ENCODE measurements around the gene MRPL1.
"Not testable (repeated sequence)": the region's sequence is repeated elsewhere in the genome, so short reads cannot be mapped to it uniquely, and the experiment has no call there.

Gene MRPL1

GRCh38 chr4:77852892-77853495 is 9.6 kb upstream of the MRPL1 start:
- peak; percentile 53 for DNase-seq

DNA sequence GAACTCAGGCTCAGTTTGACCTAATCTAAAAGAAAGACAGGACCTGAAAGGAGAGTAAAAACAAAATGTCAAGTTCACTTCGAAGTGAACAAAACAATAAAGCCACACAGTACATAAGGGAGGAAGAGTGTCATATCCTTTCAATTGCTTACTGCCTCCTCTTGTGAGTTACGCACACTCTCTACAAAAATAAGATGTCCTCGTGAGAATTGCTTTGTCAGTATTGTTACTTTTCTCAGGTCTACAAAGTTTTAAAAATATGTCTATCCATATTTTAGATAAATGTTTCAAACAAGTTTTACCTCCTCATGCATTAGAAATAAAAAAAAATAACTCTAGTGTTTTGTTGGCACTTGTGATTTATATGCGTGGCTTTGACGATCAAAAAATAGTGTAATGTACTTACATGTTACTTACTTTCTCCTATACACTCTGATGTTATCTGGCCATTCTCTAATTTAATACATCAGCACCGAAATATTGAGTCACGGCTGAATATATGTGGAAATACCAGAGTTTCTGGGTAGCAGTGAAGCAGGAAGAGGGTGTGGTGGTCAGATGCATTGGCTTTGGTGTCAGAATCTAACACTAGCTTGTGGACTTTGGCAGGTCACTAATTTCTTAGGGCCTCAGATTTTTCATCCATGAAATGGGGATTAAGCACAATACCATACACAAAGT is 8.1 kb upstream of the MRPL1 start:
- DNase-seq = no peak

DNA sequence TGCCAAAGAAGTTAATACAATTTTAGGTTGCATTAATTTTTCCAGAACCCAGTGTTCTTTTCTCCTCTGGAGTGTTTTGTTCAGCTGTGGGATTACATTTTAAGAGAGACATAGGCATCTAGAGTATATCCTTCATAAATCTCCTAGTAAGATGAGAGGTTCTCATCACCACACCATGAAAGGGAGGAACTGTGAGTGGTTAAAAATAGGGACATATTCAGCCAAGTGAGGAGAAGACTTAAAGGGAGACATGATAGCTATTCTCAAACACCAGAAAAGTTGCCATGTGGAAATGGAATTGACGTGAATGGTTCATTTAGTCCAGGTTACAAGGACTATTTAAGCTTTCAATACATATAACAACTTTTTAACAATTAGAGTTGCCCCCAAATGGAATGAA is 6.5 kb upstream of the MRPL1 start:
- DNase-seq = no peak

DNA sequence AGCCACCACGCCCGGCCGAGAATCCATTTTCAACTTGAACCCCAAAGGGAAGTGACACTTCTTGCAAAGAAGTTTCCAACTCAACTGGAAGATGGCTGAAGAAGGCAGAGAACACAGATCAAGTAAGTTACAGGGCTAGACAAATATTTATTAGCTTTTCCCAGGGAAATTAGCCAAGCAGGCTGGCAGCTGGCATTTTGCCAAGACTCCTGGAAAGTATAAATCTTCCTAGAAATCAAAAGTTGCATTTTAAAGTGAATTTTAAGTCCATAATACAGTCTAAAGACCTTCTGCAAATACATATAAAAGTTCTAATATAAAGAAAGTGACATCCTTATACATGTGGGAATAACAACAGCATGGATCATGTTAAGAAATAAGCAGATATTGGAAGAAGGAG is 3.4 kb upstream of the MRPL1 start:
- no peak for DNase-seq

DNA sequence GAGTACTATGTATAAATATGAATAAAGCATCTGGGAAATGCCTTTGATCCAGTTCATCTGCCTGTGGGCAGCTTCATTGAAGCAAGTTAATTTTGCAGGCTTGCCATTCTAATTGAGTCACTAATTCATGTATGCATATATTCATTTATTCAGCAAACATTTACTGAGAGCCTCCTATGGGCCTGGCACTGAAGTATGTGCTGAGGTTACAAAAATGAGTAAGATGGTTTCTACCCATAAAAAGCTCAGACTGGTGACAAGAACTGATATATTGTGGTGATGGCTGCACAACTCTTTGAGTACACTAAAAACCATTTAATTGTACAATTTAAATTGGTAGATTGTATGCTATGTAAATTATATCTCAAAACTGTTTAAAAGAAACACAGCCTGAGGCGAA is 1.1 kb upstream of the MRPL1 start:
- DNase-seq = no peak

- DNase-seq = not testable (repeated sequence)
These were observed 711 bp downstream of the MRPL1 start for GRCh38 chr4:77863341-77863740.

- DNase-seq = no peak
These were observed 2.6 kb downstream of the MRPL1 start for GRCh38 chr4:77865259-77865658.

- DNase-seq = no peak
These were observed 10.3 kb downstream of the MRPL1 start for GRCh38 chr4:77872723-77873445.

GRCh38 chr4:77877167-77877566 is 14.5 kb downstream of the MRPL1 start:
- DNase-seq = no peak

DNA sequence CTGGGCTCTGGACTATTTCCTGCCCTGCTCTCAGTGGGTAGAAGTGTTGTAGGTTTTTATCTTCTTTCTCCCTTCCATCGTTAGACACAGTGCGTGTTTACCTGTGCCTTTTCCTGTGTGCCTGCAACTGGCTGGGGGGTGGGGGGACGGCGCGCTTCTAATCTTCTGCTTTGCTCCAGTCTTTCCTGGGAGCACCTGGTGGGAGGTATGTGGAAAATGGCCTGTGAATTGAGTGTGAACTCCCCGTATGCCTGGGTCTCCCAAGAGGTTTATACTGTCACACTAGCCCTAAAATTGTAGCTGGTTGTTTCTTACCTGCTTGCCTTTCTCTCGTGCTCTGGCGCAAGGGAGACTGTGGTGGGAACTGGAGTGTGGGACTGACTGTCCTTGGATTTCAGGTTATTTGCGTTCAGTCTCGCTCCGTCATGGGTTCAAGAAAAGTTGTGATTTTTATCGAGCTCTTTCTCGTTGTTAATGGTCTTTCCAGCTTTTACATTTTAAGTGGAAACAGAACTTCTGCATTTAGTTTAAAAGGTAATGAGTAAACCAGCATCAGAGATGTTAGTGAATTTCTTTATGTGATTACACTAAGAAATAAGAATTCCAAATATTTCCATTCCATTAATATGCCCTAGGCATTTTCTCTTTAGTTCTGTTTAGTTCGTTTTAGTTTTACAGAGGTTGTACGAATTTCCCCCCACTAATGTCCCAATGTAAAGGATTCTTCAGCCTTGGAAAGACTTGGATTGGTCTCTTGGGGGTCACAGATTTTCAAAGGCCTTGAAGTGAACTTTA is 15.3 kb downstream of the MRPL1 start:
- no peak for DNase-seq

- no peak for DNase-seq
These were observed 18.2 kb downstream of the MRPL1 start for GRCh38 chr4:77880784-77881183.

DNA sequence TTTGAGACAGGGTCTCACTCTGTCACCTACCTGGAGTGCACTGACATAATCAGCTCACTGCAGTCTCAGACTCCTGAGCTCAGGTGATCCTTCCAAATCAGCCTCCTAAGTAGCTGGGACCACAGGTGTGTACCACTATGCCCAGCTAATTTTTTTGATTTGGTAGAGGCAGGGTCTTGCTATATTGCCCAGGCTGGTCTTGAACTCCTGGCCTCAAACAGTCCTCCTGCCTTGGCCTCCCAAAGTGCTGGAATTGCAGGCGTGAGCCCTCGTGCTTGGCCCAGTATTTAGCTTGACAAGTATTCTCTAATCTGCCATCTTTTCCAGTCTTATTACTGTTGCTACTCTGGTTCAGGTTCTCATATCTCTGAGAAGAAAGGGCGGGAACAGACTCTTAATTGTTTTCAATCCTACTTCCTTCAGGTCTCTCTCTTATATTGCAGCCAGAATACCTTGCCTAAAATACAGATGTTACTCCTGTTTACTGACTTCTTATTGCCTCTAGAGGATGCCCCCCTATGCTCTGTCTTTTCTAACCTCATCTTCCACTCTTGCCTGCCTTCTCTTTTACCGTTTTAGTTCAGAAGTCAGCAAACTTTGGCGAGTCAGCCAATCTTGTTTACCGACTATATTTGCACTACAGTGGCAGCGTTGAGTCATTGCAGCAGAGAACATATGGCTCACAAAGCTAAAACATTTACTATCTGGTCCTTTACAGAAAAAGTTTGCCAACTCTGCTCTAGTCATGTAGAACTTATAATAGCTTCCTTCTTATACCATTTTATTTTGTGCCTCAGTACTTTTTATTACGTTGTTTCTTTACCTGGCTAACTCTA is 19.0 kb downstream of the MRPL1 start:
- DNase-seq = no peak

- no peak for DNase-seq
These were observed 30.8 kb downstream of the MRPL1 start for GRCh38 chr4:77893451-77893850.

DNA sequence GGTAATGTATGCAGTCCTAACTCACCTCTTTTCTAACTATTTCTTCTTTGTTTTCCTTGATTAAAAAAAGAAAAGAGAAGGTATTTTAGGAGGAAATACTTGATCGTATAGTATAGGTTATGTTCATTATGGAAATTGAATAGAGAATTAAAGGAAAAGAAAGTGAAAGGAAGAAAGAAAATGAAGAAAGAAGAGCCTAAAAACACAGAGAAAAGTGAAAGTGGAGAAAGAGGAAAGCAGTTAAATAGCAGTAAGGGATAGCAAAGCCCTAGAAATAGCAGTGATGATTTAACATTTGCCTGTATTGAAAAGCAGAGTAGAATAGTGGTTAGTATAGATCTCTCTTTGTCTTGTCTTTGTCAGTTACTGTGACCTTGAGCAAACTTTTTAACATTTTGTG is 37.0 kb downstream of the MRPL1 start:
- DNase-seq = no peak

- DNase-seq = no peak
These were observed 40.6 kb downstream of the MRPL1 start for GRCh38 chr4:77903186-77903585.

DNA sequence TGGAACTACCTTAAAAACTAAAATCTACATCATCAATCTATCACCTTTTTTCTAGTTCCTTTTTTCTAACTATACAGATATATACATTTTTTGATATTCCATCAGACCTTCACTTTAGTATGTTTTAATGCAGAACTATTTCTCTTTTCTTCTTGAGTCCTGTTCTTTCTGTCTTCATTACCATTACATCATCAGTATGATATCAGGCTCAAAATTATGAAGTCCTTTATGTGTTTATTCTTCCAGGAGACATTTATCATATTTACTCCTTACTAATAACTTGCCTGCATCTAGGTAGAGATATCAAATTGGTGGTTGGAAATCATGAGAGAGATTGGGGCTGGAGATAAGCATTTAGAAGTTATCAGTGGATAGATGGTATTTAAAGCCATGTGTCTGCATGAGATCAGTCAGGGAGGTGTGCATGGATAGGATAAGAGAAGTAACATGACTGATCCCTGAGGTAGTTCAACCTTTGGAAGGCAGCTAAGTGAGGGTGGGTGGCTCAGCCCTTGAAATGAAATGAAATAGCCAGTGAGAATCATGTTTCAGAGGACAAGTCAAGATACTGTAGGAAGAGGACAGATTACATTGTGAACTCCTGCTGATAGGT is 43.1 kb downstream of the MRPL1 start:
- DNase-seq = no peak

- DNase-seq = no peak
These were observed 48.0 kb downstream of the MRPL1 start for GRCh38 chr4:77910676-77911075.

DNA sequence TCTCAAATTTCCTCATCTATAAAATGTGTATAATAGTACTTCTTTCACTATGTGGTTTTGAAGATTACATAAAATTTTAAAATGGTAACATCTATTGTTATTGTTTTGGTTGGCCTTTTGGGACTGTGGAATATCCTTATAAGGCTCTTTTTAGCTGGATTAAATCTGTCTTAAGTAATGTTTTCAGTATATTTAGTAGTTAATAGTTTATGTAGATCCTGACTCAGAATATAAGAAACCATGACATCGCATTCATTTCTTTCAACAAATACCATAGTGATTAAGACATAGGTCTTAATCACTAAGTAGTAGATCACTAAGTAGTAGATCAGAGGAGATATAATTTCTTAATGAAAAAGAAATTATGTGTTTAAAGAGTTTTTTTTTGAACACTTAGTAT is 48.5 kb downstream of the MRPL1 start:
- no peak for DNase-seq

DNA sequence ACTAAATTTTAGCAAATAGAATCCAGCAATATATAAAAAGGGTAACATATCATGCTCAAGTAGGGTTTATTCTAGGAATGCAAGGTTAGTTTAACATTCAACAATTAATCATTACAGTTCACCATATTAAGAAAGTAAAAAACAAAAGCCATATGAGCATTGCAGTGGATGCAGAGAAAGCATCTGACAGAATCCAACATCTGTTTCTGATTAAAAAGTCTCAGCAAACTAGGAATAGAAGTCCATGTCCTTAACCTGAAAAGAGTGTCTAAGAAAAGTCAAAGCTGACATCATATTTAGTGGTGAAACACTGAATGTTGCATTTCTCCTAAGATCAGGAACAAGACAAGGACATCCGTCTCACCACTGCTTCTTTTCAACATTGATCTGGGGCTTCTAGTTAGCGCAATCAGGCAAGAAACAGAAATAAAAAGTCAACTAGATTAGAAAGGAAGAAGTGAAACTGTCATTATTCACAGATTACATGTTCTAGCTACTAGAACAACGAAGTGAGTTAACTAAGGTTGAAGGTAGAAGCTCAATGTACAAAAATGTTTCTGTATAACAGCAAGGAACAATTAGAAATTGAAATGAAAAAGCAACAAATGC is 49.3 kb downstream of the MRPL1 start:
- no peak for DNase-seq

- DNase-seq = no peak
These were observed 50.7 kb downstream of the MRPL1 start for GRCh38 chr4:77913348-77913747.

- DNase-seq = no peak
These were observed 54.4 kb downstream of the MRPL1 start for GRCh38 chr4:77917075-77917474.

DNA sequence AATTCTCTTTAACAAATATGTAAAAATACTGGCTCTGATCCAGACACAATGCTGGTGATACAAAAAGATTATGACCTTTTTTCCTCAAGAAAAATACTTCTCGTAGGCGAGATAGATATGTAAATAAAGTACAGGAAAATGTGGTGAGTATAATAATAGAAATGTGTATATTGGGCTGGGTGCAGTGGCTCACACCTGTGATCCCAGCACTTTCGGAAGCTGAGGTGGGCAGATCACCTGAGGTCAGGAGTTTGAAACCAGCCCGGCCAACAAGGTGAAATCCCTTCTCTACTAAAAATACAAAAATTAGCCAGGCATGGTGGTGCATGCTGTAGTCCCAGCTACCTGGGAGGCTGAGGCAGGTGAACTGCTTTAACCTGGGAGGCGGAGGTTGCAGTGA is 55.0 kb downstream of the MRPL1 start:
- DNase-seq = no peak
